HCT116 (cell line): Measurements from ENCODE around the gene NLRC5. TPM values are rescaled to one million over a fixed set of nuclear protein-coding genes. Genes with fewer than 3 reads are reported as not detected.

Source experiments
- ATAC-seq: fragments of 200-7000 bp; cut with Tn5 transposase; 2 replicates; pipeline ENCODE4 v1.9.1; 2020; ENCODE audit warnings: mild to moderate bottlenecking, moderate library complexity
- Bru-seq: library from RNA; stranded (reverse); fragments of 400-500 nt; gene quantifications from one replicate; lab custom pipeline; 2021; lab: Mats Ljungman, UMichigan
- BruChase-seq, 2 experiments: library from RNA; stranded (reverse); fragments of 400-500 nt; gene quantifications; one replicate each; lab custom pipeline; 2021; lab: Mats Ljungman, UMichigan
- BruUV-seq: library from RNA; stranded (reverse); fragments of 400-500 nt; replicated peaks from 2 replicates; lab custom pipeline; 2021; lab: Mats Ljungman, UMichigan
- CTCF ChIA-PET: fragments of 300-600 bp; sonication (Branson Sonifier 250); formaldehyde crosslinking; loops from one replicate; lab custom pipeline; 2021; ENCODE audit warnings: antibody characterized with exemption; lab: Charles Lee
- POLR2A ChIA-PET: fragments of 300-600, 350-600 bp; sonication (Branson Sonifier 250); formaldehyde crosslinking; loops from one replicate; lab custom pipeline; 2021; ENCODE audit warnings: antibody characterized with exemption; lab: Charles Lee
- RAD21 ChIA-PET, 2 experiments: fragments of 300-600 bp; sonication (Branson Sonifier 250); formaldehyde crosslinking; loops; one replicate each; lab custom pipeline; 2023; ENCODE audit warnings: low total read pairs in 2 of 2; ENCODE audit not compliant: uncharacterized antibody in 2 of 2, unreplicated experiment in 2 of 2, low non-redundant PET in 1 of 2; lab: Charles Lee
- DNase-seq: peaks from one replicate; pipeline ENCODE4 v3.0.0-alpha.2; 2010; ENCODE audit warnings: low read depth, low spot score
- H2AFZ ChIP-seq: fragments of 200-600 bp; shearing (Covaris generic), sonication (generic); 2 replicates; pipeline ENCODE4 v1.6.1; 2017; ENCODE audit warnings: low read depth, mixed run types, mixed read lengths, antibody characterized with exemption, low read length; ENCODE audit not compliant: poor library complexity, severe bottlenecking
- H3K27ac ChIP-seq: 2 replicates; pipeline ENCODE4 v1.5.1; 2012; ENCODE audit warnings: low read depth, low read length
- H3K27me3 ChIP-seq: fragments of 200-600 bp; sonication (generic); 2 replicates; pipeline ENCODE4 v1.6.1; 2016; ENCODE audit warnings: mixed run types, low read length, mixed read lengths; ENCODE audit not compliant: insufficient read depth
- H3K36me3 ChIP-seq, 2 experiments: fragments of 200-500 bp in 1 of 2; fragments of 200-600 bp in 1 of 2; sonication (Bioruptor generic) in 1 of 2; sonication (generic) in 1 of 2; 2 replicates each; pipeline versions ENCODE4 v1.5.1 to v1.6.1; 2014 to 2016; ENCODE audit warnings: low read length in 2 of 2, inconsistent platforms in 1 of 2, mixed read lengths in 1 of 2, mixed run types in 1 of 2; ENCODE audit not compliant: insufficient read depth in 2 of 2, control insufficient read depth in 1 of 2
- H3K4me1 ChIP-seq, 2 experiments: fragments of 200-600 bp in 1 of 2; sonication (generic) in 1 of 2; 2 replicates each; pipeline versions ENCODE4 v1.5.1 to v1.6.1; 2012 to 2017; ENCODE audit warnings: low read length in 2 of 2, inconsistent platforms in 1 of 2, mild to moderate bottlenecking in 1 of 2, mixed read lengths in 1 of 2, mixed run types in 1 of 2, moderate library complexity in 1 of 2; ENCODE audit not compliant: insufficient read depth in 2 of 2, control insufficient read depth in 1 of 2
- H3K4me2 ChIP-seq: fragments of 200-600 bp; sonication (generic); 2 replicates; pipeline ENCODE4 v1.6.1; 2017; ENCODE audit warnings: mixed run types, low read length, mixed read lengths
- H3K4me3 ChIP-seq, 2 experiments: fragments of 200-600 bp in 1 of 2; sonication (generic) in 1 of 2; replicated peaks in 1 of 2; 2 replicates each; pipeline ENCODE4 v1.5.1; 2011 to 2016; ENCODE audit warnings: low read length in 2 of 2, control low read depth in 1 of 2, low read depth in 1 of 2, mild to moderate bottlenecking in 1 of 2, mixed read lengths in 1 of 2, mixed run types in 1 of 2
- H3K79me2 ChIP-seq: fragments of 200-600 bp; sonication (generic); 2 replicates; pipeline ENCODE4 v1.6.1; 2017; ENCODE audit warnings: mild to moderate bottlenecking, mixed run types, low read length, moderate library complexity, mixed read lengths; ENCODE audit not compliant: insufficient read depth
- H3K9ac ChIP-seq: fragments of 200-600 bp; sonication (generic); 2 replicates; pipeline ENCODE4 v1.6.1; 2016; ENCODE audit warnings: low read length, mixed read lengths
- H3K9me2 ChIP-seq: fragments of 200-600 bp; sonication (generic), shearing (Covaris generic); 2 replicates; pipeline ENCODE4 v1.6.1; 2017; ENCODE audit warnings: mixed run types, mild to moderate bottlenecking, moderate library complexity; ENCODE audit not compliant: insufficient read depth
- H3K9me3 ChIP-seq, 2 experiments: fragments of 200-500 bp in 1 of 2; fragments of 200-600 bp in 1 of 2; sonication (Bioruptor generic) in 1 of 2; sonication (generic) in 1 of 2; 2 replicates each; pipeline ENCODE4 v1.6.1; 2014 to 2017; ENCODE audit warnings: low read length in 2 of 2, mixed read lengths in 2 of 2, inconsistent platforms in 1 of 2, low read depth in 1 of 2, mild to moderate bottlenecking in 1 of 2, mixed run types in 1 of 2, moderate library complexity in 1 of 2; ENCODE audit not compliant: control insufficient read depth in 1 of 2, insufficient read depth in 1 of 2
- H4K20me1 ChIP-seq: fragments of 200-600 bp; sonication (generic), shearing (Covaris generic); 2 replicates; pipeline ENCODE4 v1.6.1; 2017; ENCODE audit warnings: mixed run types, mild to moderate bottlenecking, moderate library complexity; ENCODE audit not compliant: insufficient read depth
- CBX3 ChIP-seq: IDR thresholded peaks from 2 replicates; pipeline ENCODE4 v1.6.1; 2012; ENCODE audit warnings: low read depth
- CEBPB ChIP-seq: IDR thresholded peaks from 2 replicates; pipeline ENCODE4 v1.6.1; 2012; ENCODE audit warnings: low read depth
- CTCF ChIP-seq, 3 experiments: fragments of 200-600 bp in 1 of 3; sonication (generic) in 1 of 3; IDR thresholded peaks in 2 of 3; conservative IDR thresholded peaks in 1 of 3; 2 replicates each; pipeline ENCODE4 v1.5.1; 2012 to 2017; ENCODE audit warnings: low read depth in 2 of 3, low read length in 2 of 3, antibody characterized with exemption in 1 of 3, borderline replicate concordance in 1 of 3, control low read depth in 1 of 3, mild to moderate bottlenecking in 1 of 3, mixed read lengths in 1 of 3, mixed run types in 1 of 3, moderate library complexity in 1 of 3; ENCODE audit not compliant: insufficient read depth in 1 of 3
- EGR1 ChIP-seq: IDR thresholded peaks from 2 replicates; pipeline ENCODE4 v1.6.1; 2012; ENCODE audit warnings: low read depth
- EZH2phosphoT487 ChIP-seq: fragments of 200-600 bp; IDR thresholded peaks from 2 replicates; pipeline ENCODE4 v1.6.1; 2018; ENCODE audit warnings: antibody characterized with exemption, borderline replicate concordance
- FOSL1 ChIP-seq: IDR thresholded peaks from 2 replicates; pipeline ENCODE4 v1.6.1; 2012; ENCODE audit warnings: low read depth
- JUND ChIP-seq: IDR thresholded peaks from 2 replicates; pipeline ENCODE4 v1.6.1; 2012
- MAX ChIP-seq: IDR thresholded peaks from 2 replicates; pipeline ENCODE4 v1.6.1; 2012
- POLR2A ChIP-seq: IDR thresholded peaks from 2 replicates; pipeline ENCODE4 v1.7.0; 2011; ENCODE audit warnings: borderline replicate concordance; ENCODE audit not compliant: insufficient read depth, insufficient read length; ENCODE audit errors: extremely low read depth
- POLR2AphosphoS5 ChIP-seq: IDR thresholded peaks from 2 replicates; pipeline ENCODE4 v1.6.1; 2011; ENCODE audit warnings: mild to moderate bottlenecking, low read depth, low read length, moderate library complexity
- RAD21 ChIP-seq: IDR thresholded peaks from 2 replicates; pipeline ENCODE4 v1.6.1; 2012; ENCODE audit warnings: low read depth, mild to moderate bottlenecking
- SIN3A ChIP-seq: IDR thresholded peaks from 2 replicates; pipeline ENCODE4 v1.6.1; 2012; ENCODE audit warnings: low read depth
- SP1 ChIP-seq: IDR thresholded peaks from 2 replicates; pipeline ENCODE4 v1.6.1; 2012; ENCODE audit warnings: low read depth
- TCF7L2 ChIP-seq: IDR thresholded peaks from 2 replicates; pipeline ENCODE4 v1.7.0; 2011; ENCODE audit warnings: borderline replicate concordance, inconsistent platforms; ENCODE audit not compliant: insufficient read depth, insufficient read length; ENCODE audit errors: extremely low read depth
- YY1 ChIP-seq: IDR thresholded peaks from 2 replicates; pipeline ENCODE4 v1.6.1; 2011; ENCODE audit warnings: low read length, low read depth, moderate library complexity, mild to moderate bottlenecking; ENCODE audit not compliant: insufficient replicate concordance; ENCODE audit errors: extremely low read depth
- ZBTB33 ChIP-seq: IDR thresholded peaks from 2 replicates; pipeline ENCODE4 v1.6.1; 2011; ENCODE audit warnings: mild to moderate bottlenecking, low read length, moderate library complexity; ENCODE audit not compliant: insufficient replicate concordance; ENCODE audit errors: extremely low read depth
- ZFX ChIP-seq: fragments of 450-650 bp; IDR thresholded peaks from 2 replicates; pipeline ENCODE4 v1.6.1; 2017
- intact Hi-C: fragments of 100-400 bp; cut with micrococcal nuclease; formaldehyde crosslinking; loops from 2 replicates; pipeline ENCODE4 v1.10.0; 2022
- long read RNA-seq: library from polyadenylated mRNA; unstranded; transcript quantifications from one replicate; pipeline ENCODE4 v2.0.0, GENCODE V29; 2021; ENCODE audit not compliant: unreplicated experiment
- polyA plus RNA-seq: library from polyadenylated mRNA; unstranded; fragments of >200 nt; gene quantifications from 2 replicates; pipeline ENCODE4 v1.2.1, GENCODE V29; 2012; ENCODE audit warnings: missing spikeins
- total RNA-seq: library from RNA; stranded (reverse); gene quantifications from one replicate; pipeline ENCODE4 v1.2.1, GENCODE V29; 2021; ENCODE audit not compliant: unreplicated experiment

Gene NLRC5
- total RNA-seq, result 10.4 TPM
- polyA plus RNA-seq, result 5.1 and 5.5 TPM in 2 replicates
- Bru-seq, nascent RNA, result percentile 40 among the genes with signal in this experiment
- BruChase-seq, experiment 1, labeled RNA remaining after a 6-hour chase, result percentile 40 among the genes with signal in this experiment
- percentile 41 among the genes with signal in this experiment for BruChase-seq, experiment 2, labeled RNA remaining after a 2-hour chase
- long read RNA-seq, partial matches to known transcripts, result 1 of 4 reads
- long read RNA-seq, other reads (novel, unspliced or antisense), result 3 of 4 reads

GRCh38 chr16:56988948-56989945 is at the start of gene NLRC5:
NLRC5 (plus strand) TSS chr16:56989557; CDS start chr16:57020713, 31,156 bp downstream.
- peak within 1 kb of the TSS; percentile 74 for H3K9ac ChIP-seq
- DNase-seq (peak; percentile 22), ATAC-seq (peak; percentile 78)
- no peaks in the 10 kb centered on the region for H3K9me2 ChIP-seq
- peak within 1 kb of the TSS; percentile 68 to 80 for H3K4me3 ChIP-seq
- ChIA-PET RAD21 (no interaction called here), CTCF (interaction anchor here (1.2 to 1.3 kb wide), 2 partner anchors 24 to 25 kb away, joined by 4 read pairs; no protein-coding TSS in a partner anchor)
- H3K79me2 ChIP-seq, result no peaks in the 10 kb centered on the region
- no peaks in the 10 kb centered on the region for H3K9me3 ChIP-seq
- H3K4me2 ChIP-seq, result peak within 1 kb of the TSS; percentile 94
- H3K36me3 ChIP-seq, result no peaks in the 10 kb centered on the region
- peak within 1 kb of the TSS; percentile 43; the same call in 1 of the 2 replicates for H3K27ac ChIP-seq
- peak within 1 kb of the TSS; percentile 82 for H2AFZ ChIP-seq
- intact Hi-C loops, result no loop called here
- H4K20me1 ChIP-seq, result no peaks in the 10 kb centered on the region
- peak; percentile 38; the same call in 1 of the 2 replicates for TF ChIP-seq POLR2AphosphoS5
- TF ChIP-seq EGR1, result no peak
- TF ChIP-seq TCF7L2, result no peak
- TF ChIP-seq SP1, result no peak
- TF ChIP-seq JUND, result no peak
- TF ChIP-seq SIN3A, result no peak; the same call in 1 of the 2 replicates
- no peak for TF ChIP-seq EZH2phosphoT487
- no peak for TF ChIP-seq YY1
- no peak for TF ChIP-seq CTCF (IDR thresholded peaks at IDR 0.05 in 2 of 3, conservative IDR thresholded peaks at IDR 0.05 in 1 of 3; ENCODE audit: borderline replicate concordance in 1 of 3, insufficient read depth in 1 of 3, low read depth in 2 of 3, low read length in 2 of 3)
- no peak for TF ChIP-seq FOSL1
- no peak for TF ChIP-seq ZBTB33
- TF ChIP-seq POLR2A, result peak; percentile 46
- no peak for TF ChIP-seq CBX3
- no peak for TF ChIP-seq CEBPB
- peak; percentile 15; the same call in 1 of the 2 replicates for TF ChIP-seq ZFX
- no peak for TF ChIP-seq RAD21
- TF ChIP-seq MAX, result peak; percentile 84
- TF ChIP-seq, all 23 proteins: peak for 4
- BruUV-seq, result TSS peak; percentile 46
- Histone ChIP-seq H3K27me3 (no peaks in the 10 kb centered on the region), H3K4me1 (peaks cover 28 to 44% of the 10 kb centered on the region in 2 experiments)
- POLR2A ChIA-PET, result interaction anchor here (0.7 to 0.8 kb wide), 2 partner anchors 18 to 25 kb away, joined by 3 read pairs; no protein-coding TSS in a partner anchor
